ENCODE data around the gene SLC39A11. TPM values are rescaled to one million over a fixed set of nuclear protein-coding genes. Genes with fewer than 3 reads are reported as not detected.
"Not testable (repeated sequence)": the region's sequence is repeated elsewhere in the genome, so short reads cannot be mapped to it uniquely, and the experiment has no call there.

Gene SLC39A11
- total RNA-seq, 1 experiment from 2014 or later: 18.6 TPM

GRCh38 chr17:72788950-72789585, 303.4 kb downstream of the SLC39A11 start:
- Histone ChIP-seq H3K9me3 (ENCODE audit: low read depth, low read length, poor library complexity, severe bottlenecking) (no peaks in the 10 kb centered on the region), H3K27ac (ENCODE audit: low read depth, low read length, poor library complexity, severe bottlenecking) (no peak overlapping the region), H3K27me3 (replicated peaks; ENCODE audit: insufficient read depth, low read depth, low read length, poor library complexity) (no peaks in the 10 kb centered on the region), H3K4me3 (ENCODE audit: low read depth, low read length, poor library complexity, severe bottlenecking) (no peak overlapping the region), H3K4me1 (ENCODE audit: insufficient read depth, low read length, poor library complexity, severe bottlenecking) (no peaks in the 10 kb centered on the region), H3K36me3 (ENCODE audit: insufficient read depth, low read length, poor library complexity, severe bottlenecking) (no peaks in the 10 kb centered on the region)
- CTCF ChIA-PET: no interaction called here
- peak; percentile 18 for DNase-seq (ENCODE audit: low spot score)
- intact Hi-C loops (cut with micrococcal nuclease; ENCODE audit: unreplicated experiment): no loop called here
- BruUV-seq (replicated peaks): no TSS peak
- POLR2A ChIA-PET (ENCODE audit: low non-redundant PET): no interaction called here
- TF ChIP-seq CTCF (conservative IDR thresholded peaks at IDR 0.05; ENCODE audit: low read depth, low read length) (no peak), EZH2 (IDR thresholded peaks at IDR 0.05; ENCODE audit: borderline replicate concordance, low read depth, low read length, poor library complexity, severe bottlenecking) (no peak)

- Histone ChIP-seq H3K27me3 (replicated peaks; ENCODE audit: insufficient read depth, low read depth, low read length, poor library complexity) (no peaks in the 10 kb centered on the region), H3K4me1 (ENCODE audit: insufficient read depth, low read length, poor library complexity, severe bottlenecking) (no peaks in the 10 kb centered on the region), H3K27ac (ENCODE audit: low read depth, low read length, poor library complexity, severe bottlenecking) (no peak overlapping the region), H3K9me3 (ENCODE audit: low read depth, low read length, poor library complexity, severe bottlenecking) (no peaks in the 10 kb centered on the region), H3K4me3 (ENCODE audit: low read depth, low read length, poor library complexity, severe bottlenecking) (no peak overlapping the region), H3K36me3 (ENCODE audit: insufficient read depth, low read length, poor library complexity, severe bottlenecking) (no peaks in the 10 kb centered on the region)
- no peak for DNase-seq (ENCODE audit: low spot score)
- CTCF ChIA-PET: interaction anchor here (0.6 kb wide), 1 partner anchor 60 kb away, joined by 3 read pairs; no protein-coding TSS in a partner anchor
- POLR2A ChIA-PET (ENCODE audit: low non-redundant PET): no interaction called here
- no TSS peak for BruUV-seq (replicated peaks)
- intact Hi-C loops (cut with micrococcal nuclease; ENCODE audit: unreplicated experiment): no loop called here
- no peak for TF ChIP-seq CTCF (conservative IDR thresholded peaks at IDR 0.05; ENCODE audit: low read depth, low read length)
- no peak for TF ChIP-seq EZH2 (IDR thresholded peaks at IDR 0.05; ENCODE audit: borderline replicate concordance, low read depth, low read length, poor library complexity, severe bottlenecking)
Observed at GRCh38 chr17:72786209-72786608, 306.3 kb downstream of the SLC39A11 start.

- no TSS peak for BruUV-seq (replicated peaks)
- no peaks in the 10 kb centered on the region for H3K9me3 ChIP-seq (ENCODE audit: low read depth, low read length, poor library complexity, severe bottlenecking)
- ChIA-PET CTCF (no interaction called here), POLR2A (ENCODE audit: low non-redundant PET) (no interaction called here)
- H3K4me3 ChIP-seq (ENCODE audit: low read depth, low read length, poor library complexity, severe bottlenecking): no peak overlapping the region
- no peaks in the 10 kb centered on the region for H3K36me3 ChIP-seq (ENCODE audit: insufficient read depth, low read length, poor library complexity, severe bottlenecking)
- no peak for DNase-seq (ENCODE audit: low spot score)
- TF ChIP-seq EZH2 (IDR thresholded peaks at IDR 0.05; ENCODE audit: borderline replicate concordance, low read depth, low read length, poor library complexity, severe bottlenecking): no peak
- no peak for TF ChIP-seq CTCF (conservative IDR thresholded peaks at IDR 0.05; ENCODE audit: low read depth, low read length)
- no peak overlapping the region for H3K27ac ChIP-seq (ENCODE audit: low read depth, low read length, poor library complexity, severe bottlenecking)
- no peaks in the 10 kb centered on the region for H3K27me3 ChIP-seq (replicated peaks; ENCODE audit: insufficient read depth, low read depth, low read length, poor library complexity)
- intact Hi-C loops (cut with micrococcal nuclease; ENCODE audit: unreplicated experiment): no loop called here
- H3K4me1 ChIP-seq (ENCODE audit: insufficient read depth, low read length, poor library complexity, severe bottlenecking): no peaks in the 10 kb centered on the region
Observed at GRCh38 chr17:72782985-72783701, 309.3 kb downstream of the SLC39A11 start.

GRCh38 chr17:72782437-72782836, 310.1 kb downstream of the SLC39A11 start:
- DNase-seq (ENCODE audit: low spot score); BruUV-seq (replicated peaks); H3K4me1 ChIP-seq (ENCODE audit: insufficient read depth, low read length, poor library complexity, severe bottlenecking); CTCF ChIA-PET; H3K9me3 ChIP-seq (ENCODE audit: low read depth, low read length, poor library complexity, severe bottlenecking); H3K4me3 ChIP-seq (ENCODE audit: low read depth, low read length, poor library complexity, severe bottlenecking); H3K27ac ChIP-seq (ENCODE audit: low read depth, low read length, poor library complexity, severe bottlenecking); intact Hi-C loops (cut with micrococcal nuclease; ENCODE audit: unreplicated experiment); POLR2A ChIA-PET (ENCODE audit: low non-redundant PET); H3K36me3 ChIP-seq (ENCODE audit: insufficient read depth, low read length, poor library complexity, severe bottlenecking); H3K27me3 ChIP-seq (replicated peaks; ENCODE audit: insufficient read depth, low read depth, low read length, poor library complexity): not testable (repeated sequence)
